ENCODE measurements around the gene MAMSTR.
"Not testable (repeated sequence)": the region's sequence is repeated elsewhere in the genome, so short reads cannot be mapped to it uniquely, and the experiment has no call there.

The MAMSTR gene

GRCh38 chr19:48716562-48717291 lies 2.8 kb downstream of the MAMSTR start:
- no peak for DNase-seq

GRCh38 chr19:48715681-48716171 lies 3.8 kb downstream of the MAMSTR start:
- DNase-seq, result no peak

- DNase-seq, result no peak
Observed at GRCh38 chr19:48714759-48715675, 4.5 kb downstream of the MAMSTR start.

DNA sequence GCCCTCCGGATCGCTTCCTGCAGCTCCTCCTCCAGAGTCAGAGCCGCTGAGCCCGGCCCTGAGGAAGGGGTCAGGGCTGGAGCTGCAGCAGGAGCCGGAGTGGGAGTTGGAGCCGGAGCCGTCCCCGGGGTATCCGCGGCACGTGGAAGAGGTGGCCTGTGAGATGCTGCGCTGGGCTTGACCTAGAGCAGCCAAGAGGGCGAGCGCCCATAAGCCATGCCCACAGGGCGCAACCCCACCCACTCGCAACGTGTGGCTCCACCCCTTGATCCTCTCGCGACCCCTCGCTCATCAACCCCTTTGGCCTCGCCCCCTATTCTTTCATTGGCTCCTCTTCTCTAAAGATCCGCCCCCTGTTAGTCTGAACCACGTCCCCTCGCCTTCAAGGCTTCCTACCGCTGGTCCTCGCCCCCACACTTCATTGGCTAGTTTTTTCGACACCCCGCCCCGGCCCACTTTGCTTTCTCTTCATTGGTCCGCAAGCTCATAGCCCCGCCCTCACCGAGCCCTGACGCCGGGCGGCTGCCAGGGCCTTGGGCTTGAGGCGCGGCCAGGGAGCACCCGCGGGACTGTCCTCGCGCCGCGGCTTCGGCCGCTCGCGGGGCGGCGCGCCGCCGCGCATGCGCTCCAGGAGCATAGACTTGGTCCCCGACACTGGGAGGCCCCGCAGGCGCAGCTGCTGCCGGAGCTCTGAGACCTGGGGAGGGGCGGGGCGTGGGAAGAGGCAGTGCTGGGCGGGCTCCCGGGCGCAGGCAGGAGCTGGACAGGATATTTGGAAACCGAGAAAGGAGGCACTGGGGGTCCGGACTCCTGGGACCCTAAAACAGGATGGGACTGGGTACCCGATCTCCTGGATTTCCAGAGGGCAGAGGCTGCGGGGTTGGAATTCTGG lies 5.4 kb downstream of the MAMSTR start:
- peak; percentile 94 for DNase-seq

DNA sequence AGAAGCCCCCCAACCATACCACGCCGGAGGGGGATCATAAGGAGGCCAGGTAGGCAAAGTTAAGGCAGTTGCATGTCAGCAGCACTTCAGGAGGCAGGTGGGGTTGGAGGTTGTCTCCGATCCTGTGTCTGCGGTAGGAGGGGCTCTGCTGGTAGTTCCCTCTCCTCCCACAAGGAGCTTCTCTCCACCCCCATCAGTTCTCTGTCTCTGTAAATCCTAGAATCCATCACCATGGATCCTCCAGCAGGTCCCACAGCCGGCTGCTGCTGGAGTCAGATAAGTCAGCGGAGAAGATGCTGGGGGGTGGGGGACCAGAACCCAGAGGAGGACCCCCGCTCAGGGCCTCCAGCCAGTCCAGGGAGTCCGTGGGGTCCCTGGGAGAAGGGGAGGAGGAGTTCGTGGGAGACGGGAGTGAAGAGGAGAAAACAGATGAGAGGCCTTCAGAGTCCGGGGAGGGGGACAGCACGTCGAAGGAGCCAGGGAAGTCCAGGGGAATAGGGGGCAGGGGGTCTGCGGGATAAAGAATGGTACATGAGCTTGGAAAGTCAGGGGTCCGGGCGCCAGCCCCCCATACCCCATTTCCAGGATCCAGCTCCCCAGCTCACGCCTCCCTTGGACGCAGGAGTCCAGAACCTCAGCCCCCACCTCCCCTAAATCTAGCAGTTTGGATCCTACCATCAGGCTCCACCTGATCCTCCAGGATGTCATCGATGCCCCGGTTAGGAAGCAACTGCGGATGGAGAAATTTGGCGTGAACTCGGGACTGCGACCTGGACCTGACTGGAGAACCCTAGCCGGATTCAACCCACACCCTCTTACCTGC lies 6.3 kb downstream of the MAMSTR start:
- DNase-seq, result no peak

DNA sequence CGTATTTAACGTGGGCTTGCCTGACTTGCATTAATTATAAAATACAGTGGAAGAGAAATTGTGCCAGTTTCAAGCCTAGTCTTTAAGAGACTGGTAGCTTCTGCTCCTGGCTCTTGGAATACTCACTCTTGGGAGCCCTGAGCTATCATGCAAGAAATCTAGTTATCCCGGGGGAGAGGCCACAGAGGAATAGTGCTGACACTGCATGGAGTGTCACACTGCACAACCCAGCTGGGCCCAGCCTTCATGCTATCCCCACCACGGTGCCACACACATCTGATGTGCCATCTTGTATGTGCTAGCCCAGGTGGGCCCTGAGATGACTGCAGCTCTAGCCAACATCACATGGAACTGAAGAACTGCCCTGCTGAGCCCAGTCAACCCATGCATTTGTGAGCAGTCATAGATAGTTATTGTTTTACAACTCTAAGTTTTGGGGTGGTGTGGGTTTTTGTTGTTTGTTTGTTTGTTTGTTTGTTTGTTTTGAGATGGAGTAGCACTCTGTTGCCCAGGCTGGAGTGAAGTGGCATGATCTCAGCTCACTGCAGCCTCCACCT lies 8.3 kb downstream of the MAMSTR start:
- DNase-seq, result no peak

DNA sequence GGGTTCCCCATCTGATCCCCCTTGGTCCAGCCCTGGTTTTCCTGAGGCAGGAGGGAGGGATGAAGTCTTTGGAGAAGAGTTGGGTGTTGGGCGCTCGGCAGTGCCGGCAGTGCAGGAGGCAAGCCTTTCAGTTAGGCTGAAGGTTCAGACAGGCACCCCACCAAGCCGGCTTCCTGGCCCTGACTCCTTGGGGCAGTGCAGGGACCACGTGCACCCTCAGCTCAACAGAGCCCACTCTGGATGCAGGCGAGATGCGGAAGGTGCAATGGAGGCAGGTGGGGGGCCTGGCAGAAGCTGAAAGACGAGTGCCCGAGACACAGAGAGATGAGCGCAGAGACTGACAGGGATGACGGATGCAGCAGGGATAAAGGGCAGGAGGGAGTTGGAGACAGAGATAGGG lies 11.1 kb downstream of the MAMSTR start:
- DNase-seq, result no peak

- no peak for DNase-seq
Observed at GRCh38 chr19:48705431-48705830, 14.1 kb downstream of the MAMSTR start.

DNA sequence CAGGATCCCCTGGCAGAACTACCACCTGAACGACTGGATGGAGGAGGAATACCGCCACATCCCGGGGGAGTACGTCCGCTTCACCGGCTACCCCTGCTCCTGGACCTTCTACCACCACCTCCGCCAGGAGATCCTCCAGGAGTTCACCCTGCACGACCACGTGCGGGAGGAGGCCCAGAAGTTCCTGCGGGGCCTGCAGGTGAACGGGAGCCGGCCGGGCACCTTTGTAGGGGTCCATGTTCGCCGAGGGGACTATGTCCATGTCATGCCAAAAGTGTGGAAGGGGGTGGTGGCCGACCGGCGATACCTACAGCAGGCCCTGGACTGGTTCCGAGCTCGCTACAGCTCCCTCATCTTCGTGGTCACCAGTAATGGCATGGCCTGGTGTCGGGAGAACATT lies 16.2 kb downstream of the MAMSTR start:
- DNase-seq, result no peak

DNA sequence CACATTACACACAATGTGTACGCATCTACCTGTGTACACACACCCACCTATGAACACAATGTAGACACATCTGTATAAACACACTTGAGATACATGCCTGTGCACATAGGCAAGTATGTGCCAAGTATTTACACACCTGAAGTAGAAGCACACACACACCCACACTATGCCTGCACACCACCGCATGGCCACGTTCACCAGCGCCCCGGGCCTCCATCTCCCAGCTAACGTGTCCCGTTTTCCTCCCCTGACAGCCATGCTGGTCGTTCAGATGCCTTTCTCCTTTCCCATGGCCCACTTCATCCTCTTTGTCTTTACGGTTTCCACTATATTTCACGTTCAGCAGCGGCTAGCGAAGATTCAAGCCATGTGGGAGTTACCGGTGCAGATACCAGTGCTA lies 16.8 kb downstream of the MAMSTR start:
- no peak for DNase-seq

DNA sequence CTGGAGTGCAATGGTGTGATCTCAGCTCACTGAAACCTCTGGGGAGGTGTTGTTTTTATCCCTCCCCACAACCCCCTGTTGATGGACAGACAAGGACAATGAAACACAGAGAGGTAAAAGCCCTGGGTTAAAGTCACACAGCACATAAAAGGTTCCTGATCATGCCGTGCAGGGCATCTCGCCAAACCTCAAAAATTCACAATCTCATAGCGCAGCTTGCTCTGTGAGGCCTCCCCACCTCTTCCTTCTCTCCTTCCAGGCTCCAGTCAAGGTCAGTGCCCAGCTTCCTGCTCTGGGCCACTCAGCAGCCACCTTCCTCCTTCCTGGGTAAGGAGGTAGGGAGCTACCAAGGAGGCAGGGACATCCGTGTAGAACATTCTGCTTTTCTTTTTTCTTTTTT lies 21.5 kb downstream of the MAMSTR start:
- no peak for DNase-seq

- no peak for DNase-seq
Observed at GRCh38 chr19:48696353-48697010, 23.0 kb downstream of the MAMSTR start.

DNA sequence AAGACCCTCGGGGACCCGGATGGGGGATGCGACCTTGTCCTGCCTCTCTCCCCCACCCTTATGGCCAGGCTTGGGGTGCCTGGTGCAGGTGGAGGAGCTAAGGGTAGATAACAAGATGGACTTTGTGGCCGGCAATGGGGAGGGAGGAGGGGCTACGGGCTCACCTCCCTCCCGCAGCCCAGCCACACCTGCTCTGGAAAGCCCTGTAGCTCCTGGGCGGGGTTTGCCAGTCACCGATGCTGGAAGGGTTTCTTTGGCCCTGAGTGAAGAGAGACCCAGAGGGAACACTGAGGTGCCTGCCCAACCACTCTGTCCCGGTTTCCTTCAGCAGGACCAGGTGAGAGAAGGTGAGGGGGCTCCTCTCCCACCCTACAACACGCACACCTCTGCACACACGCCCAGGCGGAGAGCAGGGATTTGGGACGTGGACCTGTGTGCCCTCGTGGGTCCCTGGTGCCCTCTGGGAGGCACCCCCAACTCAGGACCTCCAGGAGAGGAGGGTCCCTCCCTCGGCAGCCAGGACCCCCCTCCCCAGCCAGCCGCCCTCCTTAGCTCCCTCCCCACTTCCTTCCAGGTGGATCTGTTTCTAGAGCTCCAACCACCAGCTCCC lies 23.7 kb downstream of the MAMSTR start, which contains the start of gene FUT2:
Gene FUT2, plus strand, starts transcription at position 229 of the 610 bp plus-strand sequence. CDS start 6,986 bp downstream, outside the sequence.
- no peak for DNase-seq

DNA sequence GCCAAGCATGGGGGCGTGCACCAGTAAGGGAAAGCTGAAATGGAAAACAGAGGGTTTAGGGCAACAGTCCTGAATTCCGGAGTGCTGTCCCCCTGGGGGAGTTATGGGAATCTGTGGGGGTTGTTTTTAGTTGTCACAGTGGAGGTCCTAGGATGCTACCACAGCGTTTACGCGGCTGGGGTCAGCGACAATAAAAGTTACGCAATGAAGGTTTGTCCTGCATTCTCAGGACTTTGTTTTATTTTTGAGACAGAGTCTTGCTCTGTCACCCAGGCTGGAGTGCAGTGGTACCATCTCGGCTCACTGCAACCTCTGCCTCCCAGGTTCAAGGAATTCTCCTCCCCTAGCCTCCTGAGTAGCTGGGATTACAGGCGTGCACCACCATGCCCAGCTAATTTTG lies 25.9 kb downstream of the MAMSTR start:
- DNase-seq, result not testable (repeated sequence)

DNA sequence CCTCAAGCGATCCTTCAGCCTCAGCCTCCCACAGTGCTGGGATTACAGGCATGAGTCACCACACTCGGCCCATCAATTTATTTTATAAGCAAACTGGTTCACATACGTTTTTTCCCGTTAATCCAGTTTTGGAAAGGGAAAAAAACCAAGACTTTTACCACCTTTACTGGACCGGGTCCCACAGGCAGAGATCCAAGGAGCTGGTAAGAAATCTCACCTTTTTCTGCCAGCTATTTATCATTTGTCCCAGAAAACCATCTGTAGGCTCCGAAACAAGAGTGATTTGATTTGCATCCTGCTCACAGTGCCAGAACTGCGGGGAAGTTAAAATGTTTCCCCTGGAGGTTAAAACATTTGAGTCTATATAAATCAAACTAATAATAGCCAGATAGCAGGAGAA lies 30.1 kb downstream of the MAMSTR start:
- no peak for DNase-seq

DNA sequence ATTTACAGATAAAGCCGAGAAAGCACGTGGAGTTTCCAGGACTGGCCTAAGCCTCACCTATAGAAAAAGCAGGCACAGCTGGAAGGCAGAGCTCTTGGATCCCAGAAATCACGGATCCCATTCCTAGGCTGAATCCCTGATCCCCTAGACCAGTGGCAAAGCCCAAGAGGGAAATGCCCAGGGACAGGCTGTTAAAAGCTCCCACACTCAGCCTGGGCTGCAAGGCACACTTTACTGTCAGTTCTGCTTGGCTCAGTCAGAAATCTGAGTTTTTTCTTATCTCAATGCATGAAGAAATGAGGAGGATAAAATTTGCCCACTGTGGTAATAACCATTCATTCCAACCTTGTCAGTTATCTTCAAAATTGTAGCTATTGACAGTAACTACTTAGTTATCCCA lies 31.7 kb downstream of the MAMSTR start:
- no peak for DNase-seq

DNA sequence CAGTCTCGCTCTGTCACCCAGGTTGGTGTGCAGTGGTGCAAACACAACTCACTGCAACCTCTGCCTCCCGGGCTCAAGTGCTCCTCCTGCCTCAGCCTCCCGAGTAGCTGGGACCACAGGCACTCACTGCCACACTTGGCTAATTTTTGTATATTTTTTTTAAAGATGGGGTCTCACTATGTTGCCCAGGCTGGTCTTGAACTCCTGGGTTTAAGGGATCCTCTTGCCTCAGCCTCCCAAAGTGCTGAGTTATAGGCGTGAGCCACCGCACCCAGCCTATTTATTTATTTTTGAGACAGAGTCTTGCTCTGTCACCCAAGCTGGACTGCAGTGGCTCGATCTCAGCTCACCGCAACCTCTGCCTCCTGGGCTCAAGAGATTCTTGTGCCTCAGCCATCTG lies 32.9 kb downstream of the MAMSTR start:
- not testable (repeated sequence) for DNase-seq

GRCh38 chr19:48686088-48686487 lies 33.4 kb downstream of the MAMSTR start:
- no peak for DNase-seq

GRCh38 chr19:48685583-48685982 lies 33.9 kb downstream of the MAMSTR start:
- DNase-seq, result no peak

DNA sequence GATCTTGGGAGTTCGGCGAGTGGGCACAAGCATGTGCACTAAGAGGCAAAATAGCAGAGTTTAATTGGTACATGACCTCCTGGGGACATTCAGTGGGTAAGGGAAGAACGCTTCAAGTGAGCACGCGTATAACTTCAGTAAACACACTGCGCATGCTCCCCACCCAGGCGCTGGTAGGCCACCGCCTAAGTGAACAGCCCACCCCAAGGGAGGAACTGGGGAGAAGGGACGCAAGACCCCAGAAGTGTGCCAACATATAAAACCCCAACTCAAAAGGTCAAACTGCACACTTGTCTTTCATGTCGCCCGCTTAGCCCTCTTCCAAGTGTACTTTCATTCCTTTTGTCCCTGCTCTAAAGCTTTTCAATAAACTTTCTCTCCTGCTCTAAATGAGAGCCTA lies 36.2 kb downstream of the MAMSTR start:
- peak; percentile 30 for DNase-seq

- DNase-seq, result no peak
Observed at GRCh38 chr19:48681127-48681470, 38.4 kb downstream of the MAMSTR start.
